Measurements from ENCODE around the gene KLHL11. TPM values are rescaled to one million over a fixed set of nuclear protein-coding genes. Genes with fewer than 3 reads are reported as not detected.

The KLHL11 gene
- total and polyA plus RNA-seq, 2 experiments from 2014 or later, result 8.7 to 25.5 TPM

DNA sequence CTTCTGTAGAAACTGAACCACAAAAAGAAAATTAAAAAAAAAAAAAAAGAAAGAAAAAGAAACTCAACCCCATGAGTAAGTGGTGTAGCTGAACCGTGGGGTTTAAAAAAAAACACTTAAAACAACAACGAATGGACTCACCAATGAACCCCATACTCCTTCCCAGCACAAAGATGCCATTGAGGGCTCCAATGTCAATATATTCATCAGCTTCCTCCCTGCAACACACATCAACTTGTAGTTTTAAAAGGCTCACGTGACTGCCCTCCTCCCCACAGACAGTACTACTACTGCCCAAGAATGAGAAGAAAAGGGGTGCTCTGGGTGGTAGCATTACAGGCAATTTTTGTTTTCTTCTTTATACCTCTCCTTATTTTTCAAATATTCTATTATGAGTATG lies 3.3 kb upstream of the KLHL11 start:
- H3K27me3 ChIP-seq (ENCODE audit: insufficient read depth), result no peaks in the 10 kb centered on the region
- peaks cover 64% of the 10 kb centered on the region for H3K36me3 ChIP-seq (ENCODE audit: insufficient read depth)
- H3K79me2 ChIP-seq (replicated peaks; ENCODE audit: insufficient read depth), result peaks cover 13% of the 10 kb centered on the region
- Mint-ChIP-seq H3K9me3 (no peaks in the 10 kb centered on the region), H3K4me1 (no peaks in the 10 kb centered on the region), H3K4me3 (no peak overlapping the region; the same call in 2 of the 3 replicates), H3K27ac (no peak overlapping the region), H3K27me3 (ENCODE audit: insufficient read depth, low read depth, poor library complexity) (peaks cover 7% of the 10 kb centered on the region), H3K36me3 (ENCODE audit: low read depth) (peaks cover 73% of the 10 kb centered on the region)
- no peaks in the 10 kb centered on the region for H3K9me2 ChIP-seq (ENCODE audit: insufficient read depth)
- H3K4me2 ChIP-seq, result no peak overlapping the region
- TF ChIP-seq ZNF114 (CRISPR knock-in tag; IDR thresholded peaks at IDR 0.05), result no peak
- TF ChIP-seq POLR2AphosphoS5 (IDR thresholded peaks at IDR 0.05; ENCODE audit: low read depth), result no peak
- TF ChIP-seq STAT1 (IDR thresholded peaks at IDR 0.05; ENCODE audit: unreplicated experiment), result no peak
- TF ChIP-seq ZNF331 (CRISPR knock-in tag; IDR thresholded peaks at IDR 0.05; ENCODE audit: low read depth), result no peak
- TF ChIP-seq NANOG (IDR thresholded peaks at IDR 0.05; ENCODE audit: borderline replicate concordance), result no peak
- TF ChIP-seq, protein P1, sequence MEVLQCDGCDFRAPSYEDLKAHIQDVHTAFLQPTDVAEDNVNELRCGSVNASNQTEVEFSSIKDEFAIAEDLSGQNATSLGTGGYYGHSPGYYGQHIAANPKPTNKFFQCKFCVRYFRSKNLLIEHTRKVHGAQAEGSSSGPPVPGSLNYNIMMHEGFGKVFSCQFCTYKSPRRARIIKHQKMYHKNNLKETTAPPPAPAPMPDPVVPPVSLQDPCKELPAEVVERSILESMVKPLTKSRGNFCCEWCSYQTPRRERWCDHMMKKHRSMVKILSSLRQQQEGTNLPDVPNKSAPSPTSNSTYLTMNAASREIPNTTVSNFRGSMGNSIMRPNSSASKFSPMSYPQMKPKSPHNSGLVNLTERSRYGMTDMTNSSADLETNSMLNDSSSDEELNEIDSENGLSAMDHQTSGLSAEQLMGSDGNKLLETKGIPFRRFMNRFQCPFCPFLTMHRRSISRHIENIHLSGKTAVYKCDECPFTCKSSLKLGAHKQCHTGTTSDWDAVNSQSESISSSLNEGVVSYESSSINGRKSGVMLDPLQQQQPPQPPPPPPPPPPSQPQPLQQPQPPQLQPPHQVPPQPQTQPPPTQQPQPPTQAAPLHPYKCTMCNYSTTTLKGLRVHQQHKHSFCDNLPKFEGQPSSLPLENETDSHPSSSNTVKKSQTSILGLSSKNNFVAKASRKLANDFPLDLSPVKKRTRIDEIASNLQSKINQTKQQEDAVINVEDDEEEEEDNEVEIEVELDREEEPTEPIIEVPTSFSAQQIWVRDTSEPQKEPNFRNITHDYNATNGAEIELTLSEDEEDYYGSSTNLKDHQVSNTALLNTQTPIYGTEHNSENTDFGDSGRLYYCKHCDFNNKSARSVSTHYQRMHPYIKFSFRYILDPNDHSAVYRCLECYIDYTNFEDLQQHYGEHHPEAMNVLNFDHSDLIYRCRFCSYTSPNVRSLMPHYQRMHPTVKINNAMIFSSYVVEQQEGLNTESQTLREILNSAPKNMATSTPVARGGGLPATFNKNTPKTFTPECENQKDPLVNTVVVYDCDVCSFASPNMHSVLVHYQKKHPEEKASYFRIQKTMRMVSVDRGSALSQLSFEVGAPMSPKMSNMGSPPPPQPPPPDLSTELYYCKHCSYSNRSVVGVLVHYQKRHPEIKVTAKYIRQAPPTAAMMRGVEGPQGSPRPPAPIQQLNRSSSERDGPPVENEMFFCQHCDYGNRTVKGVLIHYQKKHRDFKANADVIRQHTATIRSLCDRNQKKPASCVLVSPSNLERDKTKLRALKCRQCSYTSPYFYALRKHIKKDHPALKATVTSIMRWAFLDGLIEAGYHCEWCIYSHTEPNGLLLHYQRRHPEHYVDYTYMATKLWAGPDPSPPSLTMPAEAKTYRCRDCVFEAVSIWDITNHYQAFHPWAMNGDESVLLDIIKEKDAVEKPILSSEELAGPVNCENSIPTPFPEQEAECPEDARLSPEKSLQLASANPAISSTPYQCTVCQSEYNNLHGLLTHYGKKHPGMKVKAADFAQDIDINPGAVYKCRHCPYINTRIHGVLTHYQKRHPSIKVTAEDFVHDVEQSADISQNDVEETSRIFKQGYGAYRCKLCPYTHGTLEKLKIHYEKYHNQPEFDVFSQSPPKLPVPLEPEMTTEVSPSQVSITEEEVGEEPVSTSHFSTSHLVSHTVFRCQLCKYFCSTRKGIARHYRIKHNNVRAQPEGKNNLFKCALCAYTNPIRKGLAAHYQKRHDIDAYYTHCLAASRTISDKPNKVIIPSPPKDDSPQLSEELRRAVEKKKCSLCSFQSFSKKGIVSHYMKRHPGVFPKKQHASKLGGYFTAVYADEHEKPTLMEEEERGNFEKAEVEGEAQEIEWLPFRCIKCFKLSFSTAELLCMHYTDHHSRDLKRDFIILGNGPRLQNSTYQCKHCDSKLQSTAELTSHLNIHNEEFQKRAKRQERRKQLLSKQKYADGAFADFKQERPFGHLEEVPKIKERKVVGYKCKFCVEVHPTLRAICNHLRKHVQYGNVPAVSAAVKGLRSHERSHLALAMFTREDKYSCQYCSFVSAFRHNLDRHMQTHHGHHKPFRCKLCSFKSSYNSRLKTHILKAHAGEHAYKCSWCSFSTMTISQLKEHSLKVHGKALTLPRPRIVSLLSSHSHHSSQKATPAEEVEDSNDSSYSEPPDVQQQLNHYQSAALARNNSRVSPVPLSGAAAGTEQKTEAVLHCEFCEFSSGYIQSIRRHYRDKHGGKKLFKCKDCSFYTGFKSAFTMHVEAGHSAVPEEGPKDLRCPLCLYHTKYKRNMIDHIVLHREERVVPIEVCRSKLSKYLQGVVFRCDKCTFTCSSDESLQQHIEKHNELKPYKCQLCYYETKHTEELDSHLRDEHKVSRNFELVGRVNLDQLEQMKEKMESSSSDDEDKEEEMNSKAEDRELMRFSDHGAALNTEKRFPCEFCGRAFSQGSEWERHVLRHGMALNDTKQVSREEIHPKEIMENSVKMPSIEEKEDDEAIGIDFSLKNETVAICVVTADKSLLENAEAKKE (CRISPR knock-in tag; IDR thresholded peaks at IDR 0.05), result no peak
- no peak for ATAC-seq
- no peak overlapping the region for H3K4me3 ChIP-seq
- H2AFZ ChIP-seq, result no peak overlapping the region
- no peak overlapping the region for H3K27ac ChIP-seq (ENCODE audit: low read depth)
- peaks cover 43% of the 10 kb centered on the region for H3F3A ChIP-seq (replicated peaks; ENCODE audit: low read depth)
- no peak for DNase-seq (ENCODE audit: low spot score)
- H3K4me1 ChIP-seq (ENCODE audit: insufficient read depth), result peaks cover 7% of the 10 kb centered on the region
- peaks cover 15% of the 10 kb centered on the region for H4K20me1 ChIP-seq (replicated peaks; ENCODE audit: insufficient read depth)

GRCh38 chr17:41865596-41865893 lies 322 bp upstream of the KLHL11 start:
- peaks cover 34% of the 10 kb centered on the region for H3K36me3 ChIP-seq (ENCODE audit: insufficient read depth)
- ATAC-seq (no peak), DNase-seq (ENCODE audit: low spot score) (no peak)
- H3K27me3 Mint-ChIP-seq (ENCODE audit: insufficient read depth, low read depth, poor library complexity), result no peaks in the 10 kb centered on the region
- peaks cover 38% of the 10 kb centered on the region for H4K20me1 ChIP-seq (replicated peaks; ENCODE audit: insufficient read depth)
- H3K36me3 Mint-ChIP-seq (ENCODE audit: low read depth), result peaks cover 43% of the 10 kb centered on the region
- H3K4me1 Mint-ChIP-seq, result peaks cover 14% of the 10 kb centered on the region
- peak overlapping the region; percentile 98 for H3K4me3 ChIP-seq
- H3K4me3 Mint-ChIP-seq, result no peak overlapping the region; the same call in 2 of the 3 replicates
- H3K9me3 Mint-ChIP-seq, result no peaks in the 10 kb centered on the region
- peaks cover 42% of the 10 kb centered on the region for H3K79me2 ChIP-seq (replicated peaks; ENCODE audit: insufficient read depth)
- H3F3A ChIP-seq (replicated peaks; ENCODE audit: low read depth), result peaks cover 39% of the 10 kb centered on the region
- no peak overlapping the region for H2AFZ ChIP-seq
- peak overlapping the region; percentile 41; the same call in 1 of the 2 replicates for H3K4me2 ChIP-seq
- H3K27me3 ChIP-seq (ENCODE audit: insufficient read depth), result no peaks in the 10 kb centered on the region
- peaks cover 37% of the 10 kb centered on the region for H3K4me1 ChIP-seq (ENCODE audit: insufficient read depth)
- H3K9me2 ChIP-seq (ENCODE audit: insufficient read depth), result no peaks in the 10 kb centered on the region
- 0 out of 2 replicates have a peak, but pooled peaks have one; percentile 30 for TF ChIP-seq POLR2AphosphoS5 (IDR thresholded peaks at IDR 0.05; ENCODE audit: low read depth)
- TF ChIP-seq, protein P1 (CRISPR knock-in tag; IDR thresholded peaks at IDR 0.05), result no peak
- H3K27ac Mint-ChIP-seq, result peak overlapping the region; percentile 76
- peak overlapping the region; percentile 68; the same call in 1 of the 2 replicates for H3K27ac ChIP-seq (ENCODE audit: low read depth)
